ENCODE data around the gene SPATA19. TPM values are rescaled to one million over a fixed set of nuclear protein-coding genes. Genes with fewer than 3 reads are reported as not detected.

SPATA19 gene
- total RNA-seq, 1 donor from 2014 or later: not detected

Other genes with a start within 250 kb of the SPATA19 start
- 30.1 TPM for gene IGSF9B, start 111.5 kb upstream of the SPATA19 start, total RNA-seq (ENCODE audit: insufficient read depth, low replicate concordance)
- gene JAM3, start 223.6 kb upstream of the SPATA19 start, total RNA-seq (ENCODE audit: insufficient read depth, low replicate concordance): 156 TPM